NCI-H1930 (cell line): ENCODE measurements around the gene HEBP1.
"Not testable (repeated sequence)": the region's sequence is repeated elsewhere in the genome, so short reads cannot be mapped to it uniquely, and the experiment has no call there.

Experiments
- DNase-seq, 2 experiments: peaks; one replicate each; lab custom pipeline; 2025; lab: John Stamatoyannopoulos, UW

HEBP1 gene, protein sequence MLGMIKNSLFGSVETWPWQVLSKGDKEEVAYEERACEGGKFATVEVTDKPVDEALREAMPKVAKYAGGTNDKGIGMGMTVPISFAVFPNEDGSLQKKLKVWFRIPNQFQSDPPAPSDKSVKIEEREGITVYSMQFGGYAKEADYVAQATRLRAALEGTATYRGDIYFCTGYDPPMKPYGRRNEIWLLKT

DNA sequence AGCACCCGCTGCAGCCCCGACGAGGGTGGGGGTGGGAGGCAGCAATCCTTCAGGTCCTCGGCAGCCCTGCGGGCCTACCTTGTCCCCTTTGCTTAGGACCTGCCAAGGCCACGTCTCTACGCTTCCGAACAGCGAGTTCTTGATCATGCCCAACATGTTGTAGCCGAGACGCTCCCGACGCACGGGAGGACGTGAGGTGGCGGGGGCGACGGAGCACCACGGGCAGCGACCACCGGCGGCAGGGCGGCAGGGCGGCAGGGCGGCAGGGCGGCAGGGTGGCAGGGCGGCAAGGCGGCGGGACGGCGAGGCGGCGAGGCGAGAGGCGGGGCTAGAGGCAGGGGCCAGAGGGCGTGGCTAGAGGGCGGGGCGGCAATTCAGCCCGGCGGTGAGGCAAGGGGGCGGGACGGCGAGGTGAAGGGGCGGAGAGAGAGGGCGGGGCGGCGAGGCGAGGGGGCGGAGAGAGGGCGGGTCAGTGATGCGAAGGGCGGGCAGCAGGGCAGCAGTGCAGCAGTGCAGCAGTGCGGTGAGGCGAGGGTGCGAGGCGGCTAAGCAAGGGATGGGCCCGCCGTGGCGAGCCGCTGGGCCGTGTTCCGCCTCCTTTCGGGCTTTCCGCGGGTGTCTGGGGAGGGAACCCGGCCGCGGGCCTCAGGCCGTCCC lies at the start of gene HEBP1:
Gene HEBP1, minus strand, starts transcription at position 307 of the 657 bp plus-strand sequence. Its CDS starts 151 bp downstream, at position 156.
- DNase-seq: peak; percentile 71 to 89

DNA sequence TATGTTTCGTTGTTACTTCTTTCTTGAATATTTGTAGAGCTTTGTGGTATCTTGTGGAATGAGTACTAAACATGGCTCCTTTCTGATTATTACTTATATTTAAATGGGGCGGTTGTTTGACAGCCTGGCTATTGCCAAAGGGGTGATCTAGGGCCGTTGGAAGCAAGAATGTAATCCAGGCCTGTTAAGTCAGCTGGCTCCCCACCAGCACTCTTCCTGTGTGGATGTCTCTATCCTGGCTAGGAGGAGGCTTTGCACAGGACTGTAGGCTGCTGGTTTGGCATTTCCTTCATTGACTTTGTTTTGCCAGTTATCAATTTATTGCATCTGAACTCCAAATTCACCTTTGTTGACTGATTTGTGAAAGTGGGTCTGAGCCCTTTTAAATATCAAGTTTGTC lies 49.8 kb upstream of the HEBP1 start:
- no peak for DNase-seq

DNA sequence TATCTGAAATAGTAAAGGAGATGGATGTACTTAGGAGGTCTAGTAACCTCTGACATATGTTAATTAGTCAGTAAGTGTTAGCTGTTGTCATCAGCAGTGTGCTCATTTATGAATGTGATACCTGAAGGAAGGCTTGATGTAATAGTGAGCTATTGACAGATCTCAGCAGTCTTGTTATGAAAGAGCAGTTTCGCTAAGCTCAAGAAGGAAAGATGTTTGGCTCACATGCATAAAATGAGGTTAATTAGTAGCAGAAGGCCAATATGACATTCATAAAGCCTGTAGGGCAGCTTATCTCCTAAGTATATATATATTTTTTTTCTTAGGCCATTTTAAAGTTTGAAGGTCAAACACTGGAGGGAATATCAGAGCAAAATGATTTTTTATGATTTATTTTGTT lies 46.9 kb upstream of the HEBP1 start:
- no peak for DNase-seq

DNA sequence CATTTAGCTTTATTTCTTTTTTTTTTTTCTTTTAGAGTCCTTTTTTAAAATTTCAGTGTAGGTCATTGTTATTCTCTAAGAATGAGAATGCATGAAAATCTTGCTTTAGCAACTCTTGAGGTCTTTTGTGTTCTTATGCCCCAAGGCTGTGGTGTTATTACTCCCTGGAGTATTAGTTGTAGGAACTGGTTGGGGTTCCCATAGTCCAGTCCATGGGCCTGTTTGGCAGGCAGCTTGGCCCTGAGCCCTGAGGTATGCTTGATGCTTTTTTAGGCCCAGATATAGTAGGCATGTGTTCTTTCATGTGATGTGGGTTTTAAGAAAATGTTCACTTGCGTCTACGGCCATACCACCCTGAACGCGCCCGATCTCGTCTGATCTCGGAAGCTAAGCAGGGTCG lies 45.8 kb upstream of the HEBP1 start:
- no peak for DNase-seq

DNA sequence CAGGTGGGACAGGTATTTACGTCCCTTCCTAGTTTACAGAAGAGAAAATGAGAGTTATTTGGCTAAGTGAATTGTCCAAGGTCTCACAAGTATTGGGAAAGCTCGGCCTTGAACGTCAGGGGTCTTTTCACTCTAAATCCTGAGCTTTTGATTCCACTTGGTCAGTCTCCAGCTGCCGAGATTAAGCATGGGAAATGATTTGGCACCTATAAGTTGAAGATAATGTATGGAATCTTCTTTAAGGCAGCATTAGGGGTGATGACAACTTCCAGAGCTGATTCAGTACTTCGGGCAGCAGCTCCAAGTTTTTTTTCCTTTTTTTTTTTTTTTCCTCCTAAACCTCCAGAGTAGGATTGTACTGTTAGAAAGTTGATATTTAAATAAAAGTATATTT lies 44.8 kb upstream of the HEBP1 start:
- DNase-seq: no peak

DNA sequence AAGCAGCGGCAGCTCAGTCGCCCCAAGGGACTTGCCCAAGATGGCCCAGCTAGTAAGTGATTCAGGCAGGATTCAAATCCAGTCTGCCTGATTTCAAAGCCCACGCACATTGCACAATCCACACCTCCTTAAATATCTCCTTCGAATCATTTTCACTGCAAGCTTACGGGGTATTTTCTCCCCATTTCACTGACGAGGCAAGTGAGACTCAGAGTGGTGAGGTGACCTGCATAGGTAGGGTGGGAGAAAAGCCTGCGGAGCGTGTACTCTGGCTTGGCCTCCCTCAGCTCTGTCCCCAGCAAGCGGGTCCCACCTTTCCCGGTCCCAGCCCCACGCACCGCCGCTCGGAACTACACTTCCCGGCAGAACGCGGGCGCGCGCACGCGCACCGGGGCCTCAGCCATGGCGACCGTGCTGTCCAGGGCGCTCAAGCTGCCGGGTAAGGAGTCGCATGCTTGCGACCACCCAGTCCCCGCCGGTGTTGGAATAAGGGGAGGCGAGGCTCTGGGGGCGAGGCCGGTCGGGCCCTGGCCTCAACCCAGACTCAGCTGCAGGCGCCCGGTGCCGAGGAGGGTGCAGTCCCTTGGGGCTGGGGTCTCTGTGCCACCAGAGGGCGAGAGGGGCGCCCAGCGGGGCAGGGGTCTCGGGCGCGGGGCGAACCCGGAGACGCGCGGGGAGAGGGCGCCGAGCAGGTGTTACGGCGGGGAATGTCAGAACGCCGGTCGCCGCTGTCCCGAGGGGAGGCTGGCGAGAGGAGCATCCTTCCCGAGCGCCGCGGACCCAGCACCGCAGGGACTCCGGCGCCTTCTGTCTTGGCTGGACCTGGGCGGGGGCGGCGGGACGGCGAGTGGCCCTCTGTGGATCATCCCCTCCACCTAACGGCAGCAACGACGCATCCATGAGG lies 44.2 kb upstream of the HEBP1 start, which contains the start of gene FAM234B:
Gene FAM234B, plus strand, starts transcription at position 380 of the 904 bp plus-strand sequence. Its CDS starts 23 bp downstream, at position 403.
- DNase-seq: peak; percentile 68 to 79

DNA sequence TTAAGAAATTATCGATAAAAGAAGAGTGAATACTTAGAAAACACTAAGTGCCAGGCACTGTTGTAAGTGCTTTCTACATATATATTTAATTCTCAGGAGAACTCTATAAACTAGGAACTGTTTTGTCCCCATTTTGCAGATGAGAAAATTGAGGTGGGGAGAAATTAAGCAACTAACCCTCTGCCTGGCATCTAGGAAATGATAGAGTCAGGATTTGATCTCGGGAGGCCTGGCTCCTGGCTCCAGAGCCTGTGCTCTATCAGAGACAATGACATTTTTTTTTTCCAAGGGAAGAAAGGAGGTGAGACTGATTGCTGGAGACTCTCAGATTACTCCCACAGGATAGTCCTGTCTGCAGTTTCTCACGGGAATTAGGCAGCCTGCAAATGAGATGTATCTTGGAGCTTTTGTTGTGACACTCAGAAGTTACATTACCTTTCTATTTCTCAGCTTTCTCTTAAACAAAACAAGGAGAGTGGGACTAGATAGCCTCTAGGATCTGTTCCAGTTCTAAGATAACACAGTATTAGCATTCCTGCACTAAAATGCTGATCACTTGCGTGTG lies 42.7 kb upstream of the HEBP1 start:
- DNase-seq: no peak

DNA sequence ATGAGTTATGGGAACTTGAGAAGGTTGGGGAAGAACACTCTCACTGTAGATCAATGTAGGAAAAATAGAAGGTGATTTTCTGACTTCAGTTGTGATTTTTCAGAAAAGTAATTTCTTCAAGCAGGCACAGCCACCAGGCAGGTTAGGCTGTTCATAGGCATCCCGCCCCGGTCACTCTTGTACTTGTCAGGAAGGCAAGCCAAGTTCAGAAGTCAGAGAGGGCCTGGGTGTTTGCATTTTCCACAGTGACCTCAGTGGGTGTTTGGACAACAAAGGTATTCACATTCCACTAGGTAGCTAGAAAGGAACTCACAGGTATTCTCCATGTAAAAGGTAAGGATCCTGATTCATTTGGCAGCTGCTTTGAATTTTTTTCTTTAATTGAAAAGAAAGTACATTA lies 41.2 kb upstream of the HEBP1 start:
- DNase-seq: no peak

DNA sequence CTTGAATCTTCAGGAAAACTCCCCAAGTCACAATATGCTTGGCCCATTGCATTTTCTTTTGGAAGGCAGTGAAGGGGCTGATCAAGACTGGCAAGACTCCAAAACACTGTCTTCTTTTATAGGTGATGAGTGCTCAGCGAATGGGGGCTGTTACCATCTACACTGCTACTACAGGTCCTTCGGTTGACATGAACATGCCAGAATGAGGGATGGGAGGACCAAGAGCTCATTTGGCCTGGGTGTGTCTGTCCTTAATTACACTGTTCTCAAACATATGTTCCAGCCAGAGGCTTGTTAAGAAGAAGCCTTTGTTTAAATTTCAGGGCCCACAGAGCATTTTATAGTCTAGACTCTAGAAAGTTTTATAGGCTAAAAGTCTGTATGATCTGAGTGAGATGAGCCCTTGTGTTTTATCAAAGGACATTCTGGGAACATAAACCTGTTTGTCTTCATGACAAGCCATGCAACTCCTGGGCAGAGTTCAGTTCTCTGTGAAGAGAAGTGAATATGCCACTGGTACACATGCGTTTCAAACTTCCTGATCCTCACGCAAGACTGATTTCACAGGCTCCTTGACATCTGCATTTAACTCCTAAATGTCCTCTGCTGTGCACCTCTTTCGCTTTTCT lies 39.4 kb upstream of the HEBP1 start:
- no peak for DNase-seq

DNA sequence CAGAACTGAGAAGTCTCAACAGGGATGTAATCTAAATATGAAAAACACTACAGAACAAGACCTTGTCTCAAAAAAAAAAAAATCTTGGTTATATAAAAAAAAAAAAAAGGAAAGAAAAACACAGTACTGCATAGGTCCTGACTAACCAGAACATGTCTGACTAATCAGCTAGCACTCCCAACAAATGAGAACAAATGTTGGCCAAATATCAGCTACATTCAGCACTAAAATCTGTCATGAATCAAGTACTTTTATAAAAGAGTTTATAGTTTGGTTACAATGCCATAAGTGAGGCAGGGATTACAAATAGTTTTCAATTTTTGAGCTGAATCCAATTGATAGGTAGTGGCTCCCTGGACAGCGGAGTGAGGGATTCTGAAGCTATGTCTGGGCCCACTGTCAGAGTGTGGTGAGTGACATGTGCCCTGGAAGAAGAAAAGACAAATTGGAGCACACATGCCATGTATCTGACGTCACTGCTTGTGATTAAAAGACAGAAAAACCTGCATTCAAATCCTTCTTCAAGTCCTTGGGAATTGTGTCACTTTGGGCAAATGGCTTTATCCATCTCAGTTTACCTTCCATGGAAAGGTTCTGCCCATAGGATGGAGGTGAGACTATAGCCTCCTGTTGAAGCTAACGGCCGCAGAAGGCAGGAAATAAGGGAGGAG lies 38.6 kb upstream of the HEBP1 start:
- DNase-seq: no peak

DNA sequence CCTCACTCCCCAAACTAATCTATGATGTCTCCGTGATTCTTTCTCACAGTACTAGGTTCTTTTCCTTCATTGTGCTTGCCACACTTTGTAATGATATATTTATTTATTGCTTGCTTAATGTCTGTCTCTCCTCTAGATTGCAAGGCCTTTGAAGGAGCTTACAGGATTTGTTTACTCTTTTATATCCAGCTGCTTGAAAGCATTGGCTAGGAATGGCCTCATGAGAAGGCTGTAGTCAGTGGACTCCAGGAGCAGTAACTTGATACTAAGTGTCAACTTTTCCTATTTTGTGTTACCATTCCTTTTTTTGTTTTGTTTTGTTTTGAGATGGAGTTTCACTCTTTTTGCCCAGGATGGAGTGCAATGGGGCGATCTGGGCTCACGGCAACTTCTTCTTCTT lies 36.8 kb upstream of the HEBP1 start:
- no peak for DNase-seq

DNA sequence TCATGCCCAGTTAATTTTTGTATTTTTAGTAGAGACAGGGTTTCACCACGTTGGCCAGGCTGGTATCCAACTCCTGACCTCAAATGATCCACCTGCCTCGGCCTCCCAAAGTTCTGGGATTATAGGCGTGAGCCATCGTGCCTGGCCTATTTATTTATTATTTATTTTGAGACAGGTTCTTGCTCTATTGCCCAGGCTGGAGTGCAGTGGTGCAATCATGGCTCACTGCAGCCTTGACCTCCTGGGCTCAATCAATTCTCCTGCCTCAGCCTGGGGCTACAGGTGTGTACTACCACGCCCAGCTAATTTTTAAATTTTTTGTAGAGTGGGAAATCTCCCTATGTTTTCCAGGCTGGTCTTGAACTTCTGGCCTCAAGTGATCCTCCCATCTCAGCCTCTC lies 35.3 kb upstream of the HEBP1 start:
- not testable (repeated sequence) for DNase-seq

DNA sequence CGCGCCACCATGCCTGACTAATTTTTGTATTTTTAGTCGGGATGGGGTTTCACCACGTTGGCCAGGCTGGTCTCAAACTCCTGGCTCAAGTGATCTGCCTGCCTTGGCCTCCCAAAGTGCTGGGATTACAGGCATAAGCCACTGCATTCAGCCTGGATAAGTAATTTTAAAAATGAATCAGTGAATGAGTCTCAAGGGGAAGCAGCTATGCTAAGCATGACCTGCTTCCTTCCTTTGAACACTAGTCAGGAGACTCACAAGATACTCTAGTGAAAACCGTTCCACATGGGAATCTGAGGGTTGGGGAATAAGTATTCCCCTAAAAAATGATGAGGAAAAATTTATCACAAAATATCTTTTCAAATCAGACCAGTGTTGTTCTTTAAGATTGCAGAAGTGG lies 33.4 kb upstream of the HEBP1 start:
- DNase-seq: no peak

DNA sequence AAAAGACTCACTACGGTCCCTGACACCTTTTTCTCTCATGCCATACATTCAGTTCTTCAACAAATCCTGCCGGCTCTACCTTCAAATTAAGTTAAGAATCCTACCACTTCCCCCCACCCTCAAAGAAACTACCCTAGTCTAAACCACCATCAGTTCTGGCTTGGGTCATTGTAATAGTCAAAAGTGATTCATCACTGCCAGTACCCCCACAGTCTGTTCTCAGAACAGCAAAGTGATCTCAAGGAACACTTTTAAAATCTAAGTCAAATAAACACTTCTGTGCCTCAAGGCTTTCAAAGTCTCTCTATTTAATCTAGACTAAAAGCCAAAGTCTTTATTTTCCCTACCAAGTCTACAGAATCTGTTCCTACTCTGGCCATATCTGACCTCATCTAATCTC lies 32.1 kb upstream of the HEBP1 start:
- no peak for DNase-seq

DNA sequence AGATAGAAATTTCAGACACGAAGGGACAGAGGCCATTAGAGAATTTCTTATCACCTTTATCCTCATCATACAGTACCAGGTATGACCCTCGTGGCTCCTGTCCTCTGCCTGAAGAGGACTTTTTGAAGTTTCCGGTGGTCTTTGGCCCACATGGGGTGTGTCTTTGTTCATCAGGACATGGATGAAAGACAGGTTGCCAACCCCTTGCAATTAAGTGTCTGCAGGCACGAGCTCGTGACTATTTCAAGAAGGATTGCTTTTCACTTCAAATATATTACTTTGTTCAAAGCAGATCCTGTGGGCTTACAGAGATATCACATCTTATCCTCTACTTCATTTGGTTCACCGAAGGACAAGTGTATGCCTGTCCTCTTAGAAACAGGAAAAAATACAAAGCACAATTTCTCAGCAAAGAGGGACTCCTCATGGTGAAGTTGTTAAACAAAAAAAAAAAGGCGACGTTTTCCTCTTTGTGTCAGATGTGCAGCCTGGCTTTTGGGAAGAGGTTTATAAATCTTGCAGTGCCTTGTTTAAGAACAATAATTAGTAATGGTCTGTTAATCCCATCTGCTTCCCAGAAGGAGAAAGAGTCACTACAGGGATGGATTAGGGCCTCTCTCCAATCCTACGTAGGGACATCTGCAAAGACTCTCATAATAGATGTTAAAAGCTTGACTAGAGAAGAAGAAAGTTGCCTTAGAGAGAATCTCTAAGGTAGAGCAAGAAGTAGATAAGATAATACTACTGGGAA lies 30.7 kb upstream of the HEBP1 start:
- DNase-seq: no peak

DNA sequence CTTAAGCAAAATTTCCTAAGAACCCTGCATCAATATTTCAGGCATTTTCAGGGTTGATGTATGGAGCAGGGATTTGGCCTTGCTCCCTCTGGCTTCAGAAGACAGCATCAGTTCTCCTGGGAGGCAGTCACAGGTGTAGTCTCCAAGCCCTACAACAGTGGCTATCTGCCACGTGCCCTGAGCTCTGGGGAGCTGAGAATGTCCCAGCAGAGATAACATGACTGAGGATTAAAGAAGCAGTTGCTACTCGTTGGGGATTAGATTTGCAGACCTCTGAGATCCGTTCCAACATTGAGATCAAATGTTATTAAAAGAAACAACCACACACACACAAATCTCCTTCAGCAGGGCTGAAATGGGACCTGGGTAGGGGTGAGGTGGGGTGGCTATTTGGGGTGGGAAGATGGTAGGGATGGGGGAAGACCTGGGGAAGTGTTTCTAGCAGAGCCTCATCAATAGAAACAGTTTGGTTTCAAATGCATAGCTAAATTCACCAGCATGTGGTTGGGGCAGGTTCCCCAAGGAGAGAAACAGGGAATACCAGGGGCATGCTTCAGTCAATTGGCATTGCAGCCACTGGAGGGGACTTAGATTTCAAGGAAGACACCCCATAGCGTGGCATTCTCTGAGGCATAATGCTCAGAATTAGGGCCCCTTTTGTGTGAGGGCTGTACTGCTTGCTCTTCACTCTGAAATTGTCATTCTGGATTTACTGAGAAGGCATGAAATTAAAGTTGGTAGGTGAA lies 28.9 kb upstream of the HEBP1 start:
- no peak for DNase-seq

DNA sequence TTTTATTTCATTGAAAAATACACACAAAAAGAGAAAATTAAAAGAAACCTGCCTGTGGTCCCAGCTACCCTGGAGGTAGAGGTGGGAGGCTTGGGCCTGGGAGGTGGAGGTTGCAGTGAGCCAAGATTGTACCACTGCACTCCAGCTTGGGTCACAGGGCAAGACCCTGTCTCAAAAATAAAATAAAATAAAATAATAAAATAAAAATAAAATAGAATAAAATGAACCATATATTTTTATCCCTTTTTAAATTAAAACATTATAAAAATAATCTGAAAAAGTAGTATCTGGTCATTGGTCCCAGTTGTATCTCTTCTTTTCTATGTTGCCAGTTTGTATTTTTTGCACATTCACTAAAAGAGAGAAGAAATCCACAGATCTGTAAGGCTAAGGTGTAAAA lies 27.4 kb upstream of the HEBP1 start:
- DNase-seq: no peak

DNA sequence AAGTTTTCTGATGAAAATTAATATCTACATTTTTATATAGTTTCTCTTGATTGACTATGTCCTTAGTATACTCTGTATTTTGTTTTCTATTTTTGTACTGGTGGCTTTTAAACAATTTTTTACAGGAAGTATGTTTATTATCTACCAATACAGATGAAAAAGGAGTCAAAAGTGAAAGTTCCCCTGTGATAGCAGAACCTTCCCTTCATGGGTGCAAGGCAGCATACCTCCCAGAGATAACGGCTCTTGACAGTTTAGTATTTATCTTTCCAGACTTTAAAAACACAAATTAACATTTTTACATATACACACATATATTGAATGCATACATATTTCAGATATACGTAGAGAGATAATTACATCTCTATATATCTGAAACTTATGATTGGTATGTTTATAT lies 27.0 kb upstream of the HEBP1 start:
- DNase-seq: no peak

DNA sequence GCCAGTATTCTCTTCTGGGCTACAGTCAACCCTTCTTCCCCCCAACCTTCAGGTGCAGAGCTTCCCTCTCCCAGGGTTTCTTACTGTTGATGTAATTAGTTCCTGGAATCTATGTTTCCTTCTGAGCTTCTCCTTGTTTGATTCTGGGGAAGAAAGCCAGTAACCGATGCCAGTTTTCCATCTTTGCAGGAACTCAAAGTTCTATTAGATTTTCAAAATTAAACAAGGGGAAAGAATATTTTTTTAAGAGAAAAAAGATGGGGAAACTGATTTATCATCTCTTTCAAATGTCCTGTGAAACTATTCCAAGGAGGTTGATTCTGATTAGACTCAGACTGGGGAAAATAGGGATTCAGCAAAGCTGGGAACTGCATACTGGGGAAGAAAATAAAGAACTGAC lies 26.2 kb upstream of the HEBP1 start:
- DNase-seq: no peak

DNA sequence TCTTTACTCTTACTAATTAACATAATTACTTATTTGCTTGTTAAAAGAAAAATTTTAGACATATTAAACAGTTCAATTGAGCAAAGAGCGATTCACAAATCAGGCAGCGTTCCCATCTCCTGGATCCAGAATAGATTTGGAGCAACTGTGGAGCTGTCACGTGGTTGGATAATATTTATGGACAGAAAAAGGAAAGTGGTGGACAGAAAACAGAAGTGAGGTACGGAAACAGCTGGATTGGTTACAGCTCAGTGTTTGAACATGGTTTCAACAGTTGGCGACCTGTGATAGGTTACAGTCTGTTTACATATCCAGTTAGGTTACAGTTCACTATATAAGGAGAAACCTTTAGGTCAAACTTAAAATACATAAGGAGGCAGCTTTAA lies 24.5 kb upstream of the HEBP1 start:
- DNase-seq: no peak
